HG02938 (cell line): Measurements from ENCODE around the gene BZW2.
A peak's percentile ranks its signal among the peaks of the same experiment; 100 is the strongest.

ENCODE experiments used
- ATAC-seq: cut with Tn5 transposase; IDR thresholded peaks from one replicate; pipeline ENCODE4 v1.9.1; 2021; ENCODE audit warnings: mild to moderate bottlenecking, moderate library complexity; ENCODE audit not compliant: unreplicated experiment

The BZW2 gene

DNA sequence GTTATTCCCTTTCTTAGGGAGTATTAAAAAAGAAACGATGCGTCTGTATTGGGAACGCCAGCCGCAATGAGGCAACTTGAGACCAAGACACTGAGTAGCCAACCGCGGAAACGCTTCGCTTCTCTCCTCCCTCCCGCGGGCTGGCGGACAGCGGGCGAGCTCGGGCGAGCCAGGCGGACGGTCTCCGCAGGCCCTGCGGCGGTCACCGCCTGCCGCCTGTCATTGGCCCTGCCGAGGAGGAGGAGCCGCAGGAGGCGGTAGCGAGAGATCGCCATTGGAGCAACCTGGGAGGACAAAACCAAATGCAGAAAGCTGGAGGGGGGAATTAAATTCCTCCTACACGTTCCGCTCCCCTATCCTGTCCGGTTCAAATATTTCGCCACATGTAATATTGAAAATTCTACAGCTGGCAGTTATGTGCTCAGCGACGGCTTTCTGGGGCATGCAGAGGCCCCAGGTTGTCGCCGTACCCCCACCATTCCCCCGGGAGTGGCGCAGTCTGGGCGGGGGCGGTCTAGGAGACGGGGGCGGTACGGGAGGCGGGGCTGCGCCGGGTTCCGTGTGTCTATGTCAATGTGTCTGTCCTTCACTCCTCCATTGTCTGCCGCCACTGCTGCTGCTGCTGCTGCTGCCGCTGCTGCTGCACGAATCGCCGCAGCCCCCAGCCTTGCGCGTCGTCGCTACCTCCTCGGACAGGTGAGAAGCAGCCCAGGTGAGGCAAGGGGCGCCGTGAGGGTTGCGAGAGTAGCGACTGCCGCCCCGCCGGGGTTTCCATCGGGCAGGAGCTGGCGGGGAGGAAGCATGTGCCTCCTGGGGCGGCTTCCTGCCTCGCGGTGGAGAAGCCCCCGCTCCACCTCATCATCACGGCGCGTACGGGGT is at the start of gene BZW2, which contains the start of gene ANKMY2:
Gene BZW2 (plus strand): TSS at position 589 of the 879 bp plus-strand sequence. CDS start 19,263 bp downstream, outside the sequence.
Gene ANKMY2 (minus strand): TSS at position 162 of the 879 bp plus-strand sequence. CDS start 181 bp downstream, outside the sequence.
- ATAC-seq, result peak; percentile 93

DNA sequence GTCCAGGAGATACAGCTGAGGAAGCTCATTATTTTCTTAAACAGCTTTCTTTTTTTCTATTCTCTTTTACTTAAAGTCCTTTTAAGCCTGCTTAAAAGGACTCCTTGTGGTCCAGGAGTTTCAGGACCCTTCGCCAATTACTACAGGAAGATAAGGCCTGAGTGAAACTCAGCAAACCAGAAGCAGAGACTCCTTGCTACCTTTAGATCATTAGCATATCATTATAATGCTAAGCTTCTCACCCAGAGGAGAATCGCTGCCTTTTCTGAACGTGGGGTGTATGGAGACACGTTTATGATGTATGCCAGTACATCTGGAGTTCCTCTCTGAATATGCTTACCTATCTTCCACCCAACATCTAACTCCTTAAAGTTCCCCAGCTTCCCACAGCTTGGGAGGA is 48.0 kb upstream of the BZW2 start:
- ATAC-seq, result no peak

DNA sequence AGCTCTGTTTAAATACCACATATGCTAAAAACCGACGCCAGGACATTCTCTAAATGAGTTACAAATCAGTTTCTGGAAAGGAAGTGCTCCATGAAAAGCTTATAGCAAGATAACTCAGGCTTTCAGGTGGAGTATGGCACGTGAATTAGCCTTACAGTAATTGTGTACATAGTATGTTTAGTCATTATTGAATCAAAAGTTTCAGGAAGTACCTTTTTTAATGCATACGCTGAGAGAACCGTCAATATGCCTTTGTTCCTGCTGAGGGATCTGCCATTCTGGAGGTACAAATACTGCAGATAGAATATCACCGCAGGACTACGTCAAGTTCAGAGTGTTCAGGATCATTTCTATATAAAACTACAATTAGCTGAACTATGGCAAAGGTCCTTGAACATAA is 46.1 kb upstream of the BZW2 start:
- no peak for ATAC-seq

DNA sequence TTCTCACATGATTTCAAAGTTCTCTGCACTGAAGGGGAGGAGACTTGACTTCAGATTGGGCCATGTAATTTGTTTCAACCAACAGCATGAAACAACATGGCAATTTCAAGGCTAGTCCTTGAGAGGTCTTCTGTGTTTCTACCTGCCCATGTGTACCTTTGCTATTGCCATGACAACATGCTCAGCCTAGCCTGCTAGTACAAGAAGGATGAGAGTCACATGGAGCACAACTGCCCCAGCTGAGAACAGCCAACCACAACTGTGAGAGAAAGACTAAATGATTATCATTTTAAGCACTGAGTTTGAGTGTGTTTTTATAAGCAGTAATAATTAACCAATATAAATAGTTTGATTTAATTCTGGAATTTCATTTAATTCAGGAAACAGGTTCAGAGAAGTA is 42.3 kb upstream of the BZW2 start:
- peak; percentile 48 for ATAC-seq

DNA sequence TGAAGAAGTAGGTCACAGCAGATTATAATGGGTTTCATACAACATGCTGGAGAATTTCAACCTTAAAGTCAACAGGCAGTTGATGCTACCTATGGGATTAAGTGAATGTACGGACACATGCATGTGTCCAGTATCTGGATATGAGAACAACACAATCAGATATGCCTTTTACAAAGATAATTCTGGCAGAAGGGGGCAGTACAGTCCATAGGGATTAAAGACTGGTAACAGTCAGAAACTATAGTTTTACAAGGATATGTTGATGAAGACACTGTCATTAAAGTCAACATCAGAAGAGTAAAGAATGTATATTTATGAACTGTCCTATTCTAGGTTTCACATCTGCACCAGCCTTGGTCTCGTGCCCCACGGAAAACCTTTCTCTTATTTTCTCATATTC is 41.9 kb upstream of the BZW2 start:
- ATAC-seq, result no peak

DNA sequence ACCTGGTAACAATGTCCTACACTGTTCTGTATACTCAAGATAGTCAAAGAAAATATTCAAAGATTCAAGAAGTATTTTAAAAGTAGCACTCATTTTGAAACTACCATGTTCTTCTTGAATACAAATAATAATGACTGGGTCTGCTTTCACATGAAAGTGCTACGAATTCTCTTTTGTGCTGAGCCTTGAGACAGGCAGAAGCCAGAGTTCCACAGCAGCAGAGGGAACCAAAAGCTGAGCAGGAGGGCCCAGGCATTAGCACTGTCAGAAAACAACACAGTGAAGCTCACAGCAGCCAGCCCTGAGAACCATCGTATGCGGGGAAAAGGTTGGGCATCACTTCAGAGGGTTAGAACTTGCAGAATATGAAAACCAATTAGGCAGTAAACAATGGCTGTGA is 39.3 kb upstream of the BZW2 start:
- no peak for ATAC-seq

DNA sequence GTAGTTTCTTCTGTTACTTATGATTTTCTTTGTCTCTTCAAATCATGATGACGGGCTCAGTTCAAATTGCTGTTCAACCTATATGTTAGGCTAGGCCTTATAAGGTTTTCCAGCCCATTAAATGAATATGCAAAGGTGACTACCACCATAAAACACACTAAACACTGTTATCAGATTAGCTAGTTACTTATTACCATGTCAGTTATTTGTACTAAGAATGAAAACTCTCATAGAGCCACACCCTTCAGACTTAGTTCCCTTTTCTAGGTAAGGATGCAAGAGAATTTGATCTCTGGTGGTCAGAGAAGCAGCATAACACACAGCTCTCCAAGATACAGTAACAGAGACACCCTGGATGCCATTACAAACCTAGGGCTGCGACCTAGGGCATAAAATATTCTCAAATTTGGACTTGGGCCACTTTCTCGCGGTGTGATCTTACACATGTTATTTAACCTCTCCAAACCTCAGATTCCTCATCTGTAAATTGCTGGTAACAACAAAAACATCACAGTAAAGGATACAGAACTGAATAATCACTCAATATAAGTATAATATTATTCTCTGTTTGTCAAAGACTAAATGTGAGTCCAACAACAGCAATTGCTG is 36.0 kb upstream of the BZW2 start:
- ATAC-seq, result peak; percentile 98

DNA sequence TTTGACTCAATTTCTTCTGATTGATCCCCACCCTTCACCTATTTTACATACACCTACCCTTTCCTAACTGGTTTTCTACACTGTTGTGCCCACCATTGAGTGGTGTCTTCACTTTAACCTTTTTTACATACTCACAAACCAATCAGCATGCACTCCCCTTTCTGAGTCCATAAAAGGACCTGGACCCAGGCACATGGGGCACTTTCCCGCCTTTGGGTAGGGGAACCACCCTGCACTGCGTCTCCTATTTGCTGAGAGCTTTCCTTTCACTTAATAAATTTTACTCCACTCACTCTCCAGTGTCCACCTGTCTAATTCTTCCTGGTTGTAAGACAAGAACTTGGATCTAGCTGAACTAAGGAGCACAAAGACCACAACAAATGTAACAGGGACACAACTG is 34.3 kb upstream of the BZW2 start:
- no peak for ATAC-seq

DNA sequence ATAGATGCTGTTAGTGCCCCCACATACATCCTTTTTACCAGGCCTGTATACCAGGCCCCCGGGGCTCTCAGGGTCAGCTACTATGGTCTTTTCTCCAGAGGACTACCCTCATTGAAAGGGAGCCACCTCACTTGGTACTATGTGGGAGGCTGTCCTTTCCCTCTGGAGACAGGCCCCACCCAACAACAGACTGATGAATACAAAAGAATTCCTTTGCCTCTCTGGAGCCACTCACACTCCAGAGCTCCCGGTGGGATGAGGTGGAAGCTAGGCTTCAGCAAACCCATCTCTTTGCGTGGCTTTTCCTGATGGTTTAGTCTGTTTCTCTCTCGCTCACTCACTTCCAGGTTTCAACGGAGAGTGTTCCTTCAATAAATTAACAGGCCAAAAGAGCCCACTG is 30.8 kb upstream of the BZW2 start:
- no peak for ATAC-seq

DNA sequence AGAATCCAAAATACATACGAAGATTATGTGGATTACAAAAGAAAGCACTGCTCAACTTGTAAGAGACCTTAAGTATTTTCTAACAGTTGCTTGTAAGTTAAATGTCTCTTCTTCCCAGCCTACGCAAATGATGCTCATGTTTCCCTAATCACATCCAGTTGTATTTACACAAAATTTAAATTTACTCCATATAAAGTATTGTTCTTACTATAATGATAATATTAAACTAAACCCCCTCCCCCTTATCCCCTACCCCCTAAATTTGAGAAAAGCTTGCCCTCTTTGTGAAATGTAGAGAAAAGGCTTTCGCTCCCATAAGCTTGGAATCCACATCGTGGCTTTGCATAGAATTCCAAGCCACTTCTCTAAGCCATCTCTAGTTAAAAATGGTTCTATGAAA is 29.9 kb upstream of the BZW2 start:
- ATAC-seq, result no peak

DNA sequence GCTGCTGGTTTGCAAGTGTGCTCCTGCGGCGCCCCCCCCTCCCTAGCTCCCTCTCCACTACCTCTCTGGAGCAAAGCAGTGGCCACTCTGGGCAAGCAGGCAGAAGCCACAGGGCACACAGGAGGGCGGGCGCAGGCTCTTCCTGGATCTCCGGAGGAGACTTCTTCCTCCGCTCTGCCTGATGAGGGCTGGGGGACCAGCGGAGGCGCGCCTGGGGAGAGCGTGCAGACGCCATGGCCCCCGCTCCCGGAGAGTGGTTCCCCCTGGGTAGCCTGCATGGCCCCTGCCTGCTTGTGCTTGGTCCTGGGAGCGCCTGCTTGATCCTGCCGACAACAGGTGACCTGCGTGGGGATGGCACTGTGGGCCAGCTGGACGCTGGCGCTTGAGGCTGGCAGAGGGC is 29.4 kb upstream of the BZW2 start:
- ATAC-seq, result no peak

DNA sequence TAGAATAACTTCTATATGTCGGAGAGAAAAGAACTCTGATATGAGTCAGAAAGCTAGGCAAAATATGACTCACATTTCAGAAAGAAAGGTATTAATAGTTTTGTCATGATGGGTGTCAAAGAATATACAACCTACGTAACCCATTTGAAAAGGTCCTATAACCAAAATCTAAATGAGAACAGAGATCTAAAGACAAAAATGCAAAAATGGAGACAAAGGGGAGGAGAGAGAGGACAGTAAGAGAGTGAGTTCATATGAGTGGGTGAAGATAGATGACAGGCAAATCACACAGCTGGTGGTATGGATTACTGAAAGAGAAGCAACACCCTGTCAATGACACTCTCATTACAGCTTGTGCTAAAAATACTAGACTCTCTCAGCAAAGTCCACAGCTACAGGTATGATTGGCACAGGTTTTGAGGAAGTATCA is 26.0 kb upstream of the BZW2 start:
- peak; percentile 95 for ATAC-seq

DNA sequence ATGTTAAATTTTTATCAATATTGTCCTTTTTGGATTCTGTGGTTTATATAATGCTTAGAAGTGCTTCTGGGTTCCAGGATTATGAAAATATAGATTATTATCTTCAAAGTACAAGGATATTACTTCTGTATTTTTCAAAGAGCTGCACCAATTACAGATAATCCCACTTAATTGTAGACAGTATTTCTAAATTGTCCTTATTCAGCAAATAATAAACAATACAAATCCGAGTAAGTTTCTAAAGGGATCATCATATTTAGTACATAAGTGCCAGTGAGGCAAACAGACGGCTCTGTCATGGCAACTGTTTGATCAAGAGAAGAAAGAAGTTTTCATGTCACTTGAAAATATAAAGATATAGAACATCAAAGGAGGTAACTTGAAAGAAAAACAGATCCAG is 19.6 kb upstream of the BZW2 start:
- ATAC-seq, result no peak

DNA sequence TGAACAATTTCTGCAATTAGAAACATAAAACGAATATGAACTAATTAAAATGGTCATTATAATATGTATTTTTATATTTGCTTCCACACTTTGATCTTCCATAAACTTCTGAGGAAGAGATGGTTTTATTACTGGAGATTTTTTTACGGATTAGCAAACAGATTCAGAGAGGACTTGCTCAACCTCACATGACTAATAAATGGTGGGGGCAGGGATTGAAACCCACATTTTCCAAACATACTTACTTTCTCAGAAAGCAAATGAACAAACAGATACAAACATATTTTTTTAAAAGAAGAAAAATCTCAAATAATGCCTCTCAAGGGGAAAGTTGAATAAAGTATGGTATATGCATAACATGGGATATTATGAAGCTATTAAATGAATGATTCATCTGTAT is 18.7 kb upstream of the BZW2 start:
- ATAC-seq, result no peak

DNA sequence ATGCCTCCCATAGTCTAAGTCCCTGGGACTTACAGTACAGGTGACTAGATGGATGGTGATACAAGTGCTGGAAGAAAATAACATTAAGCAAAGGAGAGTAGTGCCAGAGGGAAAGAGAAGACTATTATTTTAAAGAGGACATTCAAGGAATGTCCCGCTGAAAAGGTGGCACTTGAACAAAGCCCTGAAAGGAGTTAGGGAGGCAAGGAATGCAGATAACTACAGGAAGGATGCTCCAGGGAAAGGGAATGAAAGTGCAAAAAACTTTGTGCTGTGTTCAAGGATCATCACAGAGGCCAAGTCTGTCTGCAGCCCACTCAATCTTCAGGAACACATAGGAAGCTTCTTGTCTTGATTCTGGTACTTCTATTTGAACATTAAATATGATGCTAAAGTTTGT is 15.3 kb upstream of the BZW2 start:
- no peak for ATAC-seq

DNA sequence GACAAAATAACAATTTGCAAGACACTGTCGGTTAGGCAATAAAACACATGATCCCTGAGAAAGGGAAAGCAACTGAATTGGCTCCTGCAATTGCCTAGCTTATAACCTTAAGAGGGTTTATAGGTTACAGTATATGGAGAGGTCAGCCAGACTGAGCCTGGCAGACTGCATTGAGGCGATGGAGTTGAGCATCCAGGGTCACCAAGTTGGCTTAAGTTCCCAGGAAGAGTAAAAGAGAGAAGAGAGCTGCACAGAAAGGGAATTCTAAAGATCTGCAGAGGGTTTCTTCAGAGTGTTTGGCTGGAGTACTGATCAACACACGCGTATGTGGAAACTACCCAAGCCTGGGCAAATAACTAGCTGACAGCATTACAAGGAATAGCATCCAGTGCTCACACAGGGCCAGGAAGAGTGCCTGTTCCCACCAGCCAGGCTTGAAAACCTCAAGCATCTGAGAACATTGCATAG is 11.7 kb upstream of the BZW2 start:
- ATAC-seq, result no peak

DNA sequence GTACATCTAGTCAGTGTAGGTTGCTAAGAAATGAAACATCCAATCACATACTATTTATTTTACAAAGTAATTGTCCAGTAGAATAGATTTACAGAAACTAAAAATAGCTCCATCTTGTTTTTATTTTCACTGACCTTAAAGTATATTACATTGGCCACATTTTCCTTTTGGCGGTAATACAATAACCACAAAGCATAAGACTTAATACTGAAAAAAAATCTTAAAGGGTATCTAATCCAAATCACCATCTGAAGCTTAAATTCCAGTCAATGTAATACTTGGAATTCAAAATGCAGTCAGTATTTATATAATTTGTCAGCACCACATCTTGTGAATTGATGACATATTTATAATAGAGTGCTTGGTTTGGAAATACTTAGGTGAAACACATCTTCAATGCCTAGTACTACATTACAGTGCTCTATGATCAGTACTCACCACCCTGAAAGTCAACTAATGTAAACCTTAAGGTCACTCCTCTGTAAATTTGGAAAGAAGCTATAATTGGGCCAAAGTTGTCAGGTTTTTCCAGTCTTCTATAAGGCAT is 9.4 kb upstream of the BZW2 start:
- ATAC-seq, result no peak

DNA sequence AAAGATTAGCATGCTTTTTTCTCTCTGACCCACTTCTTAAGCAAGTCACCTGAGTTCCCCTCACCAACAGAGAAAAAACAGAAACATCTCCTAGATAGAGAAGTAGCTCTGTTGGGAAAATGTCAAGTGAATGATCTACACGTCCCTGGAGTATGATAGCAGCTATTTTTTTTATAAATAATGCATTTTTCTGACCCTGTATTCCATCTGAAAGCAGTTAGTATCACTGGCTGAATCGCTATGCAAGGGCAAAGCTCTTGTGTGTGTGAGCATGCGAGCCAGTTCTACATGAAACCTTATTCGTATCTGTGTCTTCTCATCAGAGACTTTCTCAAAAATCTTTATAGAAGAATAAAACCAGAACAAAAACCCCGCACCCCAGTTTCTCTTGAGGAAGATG is 8.6 kb upstream of the BZW2 start:
- ATAC-seq, result no peak

DNA sequence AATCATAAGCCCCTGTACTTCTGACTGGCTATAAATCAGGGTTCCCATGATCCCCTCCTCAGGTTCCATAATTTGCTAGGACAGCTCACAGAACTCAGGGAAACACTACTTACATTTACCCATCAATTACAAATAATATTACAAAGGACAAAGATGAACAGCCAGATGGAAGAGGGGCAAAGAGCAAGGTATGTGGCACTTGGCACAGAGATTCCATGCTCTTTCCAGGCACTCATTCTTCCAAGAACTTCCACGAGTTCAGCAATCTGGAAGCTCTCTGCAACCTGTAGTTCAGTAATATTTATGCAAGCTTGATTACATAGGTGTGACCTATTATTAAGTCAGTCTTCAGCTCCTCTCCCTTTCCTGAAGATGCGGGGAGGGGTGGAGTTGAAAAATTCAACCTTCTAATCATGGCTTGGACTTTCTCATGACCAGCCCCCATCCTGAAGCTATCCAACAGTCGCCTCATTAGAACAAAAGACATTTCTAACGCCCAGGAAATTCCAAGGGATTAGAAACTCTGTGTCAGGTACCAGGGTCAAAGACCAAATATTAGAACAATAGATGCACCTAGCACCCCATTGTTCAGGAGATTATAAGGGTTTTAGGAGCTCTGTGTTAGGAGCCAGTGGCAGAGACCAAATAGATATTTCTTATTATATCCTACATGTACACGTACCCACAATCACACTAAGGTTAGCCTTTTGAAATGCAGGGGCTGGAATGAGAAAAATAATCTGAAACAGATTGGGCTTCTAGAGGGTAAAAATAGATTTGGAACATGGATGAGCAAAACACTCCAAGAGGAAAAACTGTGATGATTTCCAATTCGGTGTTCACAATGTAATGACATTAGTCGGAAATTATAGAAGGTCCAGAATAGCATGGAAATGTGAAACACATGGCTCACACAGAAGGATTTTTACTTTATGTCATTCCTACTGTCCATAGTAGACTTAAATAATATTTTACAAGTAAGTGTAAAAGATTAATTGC is 7.4 kb upstream of the BZW2 start:
- no peak for ATAC-seq

DNA sequence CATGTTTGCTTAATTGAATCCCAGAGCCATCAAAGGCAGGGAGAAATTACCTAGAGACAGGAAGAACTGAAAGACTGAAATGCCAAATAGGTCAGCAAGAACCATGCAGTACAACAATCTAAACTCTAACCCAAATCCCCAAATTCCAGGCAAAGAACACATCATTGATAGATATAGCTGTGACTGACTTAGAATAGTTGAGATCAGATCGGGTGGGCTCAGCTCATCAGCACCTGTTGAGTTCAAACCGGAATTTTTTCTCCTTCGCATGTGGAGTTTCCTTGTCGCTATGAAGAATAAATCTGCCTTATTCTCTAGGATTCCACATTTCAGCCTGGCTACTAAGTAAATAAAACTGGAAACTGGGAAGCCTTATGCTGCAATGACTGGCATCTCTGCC is 1.8 kb upstream of the BZW2 start:
- no peak for ATAC-seq
